LNCAP (cell line): ENCODE data around the gene WNT1.

Experiments
- TF ChIP-seq, protein P1 (sequence below): fragments of 450-650 bp; IDR thresholded peaks from 2 replicates; pipeline ENCODE4 v1.5.1; 2017; ENCODE audit warnings: mild to moderate bottlenecking

Gene WNT1

DNA sequence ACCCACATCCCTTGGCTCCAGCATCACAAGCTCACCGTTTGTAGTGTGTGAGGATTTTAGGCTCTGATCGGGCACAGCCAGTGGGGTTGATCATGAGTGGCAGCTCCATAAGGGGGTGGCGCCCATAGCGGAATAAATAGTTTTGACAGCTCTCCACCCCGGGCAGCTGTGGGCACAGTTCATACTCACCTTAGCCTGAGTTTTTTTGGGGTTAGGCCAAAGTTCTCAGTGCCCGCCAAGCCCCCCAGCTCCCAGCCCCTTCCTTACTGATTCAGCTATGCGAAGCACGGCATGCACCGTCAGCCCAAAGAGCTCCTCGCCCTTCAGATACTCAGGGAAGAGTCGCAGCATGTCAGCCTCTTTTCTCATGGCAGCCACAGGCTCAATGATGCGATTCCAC lies 46.4 kb downstream of the WNT1 start:
- TF ChIP-seq, protein P1, sequence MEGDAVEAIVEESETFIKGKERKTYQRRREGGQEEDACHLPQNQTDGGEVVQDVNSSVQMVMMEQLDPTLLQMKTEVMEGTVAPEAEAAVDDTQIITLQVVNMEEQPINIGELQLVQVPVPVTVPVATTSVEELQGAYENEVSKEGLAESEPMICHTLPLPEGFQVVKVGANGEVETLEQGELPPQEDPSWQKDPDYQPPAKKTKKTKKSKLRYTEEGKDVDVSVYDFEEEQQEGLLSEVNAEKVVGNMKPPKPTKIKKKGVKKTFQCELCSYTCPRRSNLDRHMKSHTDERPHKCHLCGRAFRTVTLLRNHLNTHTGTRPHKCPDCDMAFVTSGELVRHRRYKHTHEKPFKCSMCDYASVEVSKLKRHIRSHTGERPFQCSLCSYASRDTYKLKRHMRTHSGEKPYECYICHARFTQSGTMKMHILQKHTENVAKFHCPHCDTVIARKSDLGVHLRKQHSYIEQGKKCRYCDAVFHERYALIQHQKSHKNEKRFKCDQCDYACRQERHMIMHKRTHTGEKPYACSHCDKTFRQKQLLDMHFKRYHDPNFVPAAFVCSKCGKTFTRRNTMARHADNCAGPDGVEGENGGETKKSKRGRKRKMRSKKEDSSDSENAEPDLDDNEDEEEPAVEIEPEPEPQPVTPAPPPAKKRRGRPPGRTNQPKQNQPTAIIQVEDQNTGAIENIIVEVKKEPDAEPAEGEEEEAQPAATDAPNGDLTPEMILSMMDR, result no peak

DNA sequence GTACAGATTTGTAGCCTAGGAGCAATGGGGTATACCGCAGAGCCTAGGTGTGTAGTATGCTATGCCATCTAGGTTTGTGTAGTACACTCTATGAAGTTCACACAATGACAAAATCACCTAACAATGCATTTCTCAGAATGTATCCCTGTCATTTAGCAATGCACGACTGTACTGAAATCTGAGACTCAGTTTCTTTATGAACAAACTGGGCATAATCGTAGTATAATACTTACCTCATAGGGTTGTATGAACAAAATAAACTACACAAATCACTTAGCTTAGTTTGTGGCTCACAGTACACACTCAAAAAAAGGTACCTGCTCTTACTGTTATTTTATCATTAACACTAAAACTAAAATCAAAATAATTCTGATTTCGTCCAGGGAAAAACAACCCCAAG lies 47.3 kb downstream of the WNT1 start:
- TF ChIP-seq, protein P1, result no peak

DNA sequence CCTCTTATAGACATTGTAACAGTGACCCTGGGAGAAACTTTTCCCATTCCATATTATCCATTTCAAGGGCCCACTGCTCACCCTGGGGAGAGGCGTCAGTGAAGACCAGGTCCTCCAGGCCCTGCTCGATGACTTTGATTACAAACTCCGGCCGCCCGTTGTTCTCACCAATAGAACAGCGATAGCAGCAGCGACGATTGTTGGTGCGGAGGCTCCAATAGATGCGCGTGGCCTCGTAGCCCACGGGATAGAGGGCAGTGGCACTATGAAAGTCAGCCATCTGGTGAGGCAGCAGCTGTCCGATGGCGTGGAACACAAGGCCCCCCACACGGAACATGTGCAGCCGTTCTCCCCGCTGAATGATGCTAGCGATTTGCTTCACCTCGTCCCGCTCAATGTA lies 48.0 kb downstream of the WNT1 start:
- TF ChIP-seq, protein P1, result no peak

DNA sequence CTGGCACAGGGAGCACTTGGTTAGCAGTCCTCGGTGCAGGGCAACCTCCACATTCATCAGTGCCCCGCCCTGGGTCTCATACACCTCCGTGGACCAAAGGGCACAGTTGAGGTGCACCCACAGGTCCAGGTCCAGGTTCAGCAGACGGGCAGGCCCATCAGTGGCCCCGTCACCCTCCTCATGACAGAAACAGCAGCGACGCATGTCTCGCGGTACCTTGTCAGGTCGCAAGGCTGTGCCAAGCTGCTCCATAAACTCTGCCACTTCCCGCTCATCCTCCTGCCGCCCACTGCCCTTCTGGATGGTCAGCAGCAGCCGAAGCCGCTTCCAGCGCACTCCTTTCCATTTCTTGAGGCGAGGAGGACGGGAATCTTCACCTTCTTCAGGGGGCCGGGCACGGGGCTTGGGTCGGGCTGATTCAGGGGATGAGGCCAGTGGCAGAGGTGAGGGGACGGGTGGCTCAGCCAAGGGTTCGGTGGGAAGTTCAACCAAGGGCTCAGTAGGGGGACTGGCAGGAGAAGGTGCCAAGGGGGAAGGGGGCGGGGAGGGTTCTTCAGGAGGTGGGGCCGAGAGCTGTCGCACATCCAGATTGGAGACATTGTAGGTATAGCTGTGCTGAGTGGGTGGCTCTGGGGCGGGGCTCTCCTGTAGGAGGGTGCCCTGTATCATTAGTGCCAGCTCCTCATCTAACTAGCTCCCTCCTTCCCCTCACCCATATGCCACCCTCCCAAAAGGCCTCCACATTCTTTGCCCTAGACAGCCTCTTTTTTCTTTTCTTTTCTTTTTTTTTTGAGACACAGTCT lies 48.8 kb downstream of the WNT1 start:
- TF ChIP-seq, protein P1, result no peak

DNA sequence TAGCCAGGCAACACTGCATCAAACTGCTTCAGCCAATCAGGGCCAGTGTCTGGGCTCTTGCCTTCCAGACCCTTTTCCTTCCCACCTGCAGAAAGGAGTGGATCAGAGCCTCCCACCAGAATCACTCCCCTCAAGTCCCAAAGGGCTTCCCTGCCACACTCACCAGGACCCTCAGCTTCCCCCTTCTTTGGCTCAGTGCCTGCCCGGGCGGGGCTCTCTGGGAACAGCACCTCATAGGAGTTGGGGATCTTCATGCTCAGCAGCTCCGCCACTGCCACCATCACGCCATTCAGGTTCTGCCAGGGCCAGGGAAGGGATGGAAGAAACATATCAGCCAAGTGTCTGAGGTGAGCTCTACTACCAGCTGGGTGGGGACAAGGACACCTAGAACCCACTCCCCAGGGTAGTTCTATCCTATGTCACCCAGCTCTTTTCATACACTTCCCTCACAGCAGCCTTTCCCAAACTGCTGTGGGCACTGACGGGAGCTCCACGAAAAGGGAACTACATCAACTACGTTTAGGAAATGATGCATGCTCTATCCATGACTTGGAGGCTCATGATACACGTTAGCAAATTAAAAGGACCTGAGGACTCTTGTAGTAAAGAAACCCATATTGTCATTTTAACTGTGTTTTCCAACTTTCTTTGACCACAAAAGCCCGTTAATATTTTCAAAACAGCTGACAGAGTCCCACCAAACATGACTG lies 49.9 kb downstream of the WNT1 start:
- TF ChIP-seq, protein P1, result no peak

DNA sequence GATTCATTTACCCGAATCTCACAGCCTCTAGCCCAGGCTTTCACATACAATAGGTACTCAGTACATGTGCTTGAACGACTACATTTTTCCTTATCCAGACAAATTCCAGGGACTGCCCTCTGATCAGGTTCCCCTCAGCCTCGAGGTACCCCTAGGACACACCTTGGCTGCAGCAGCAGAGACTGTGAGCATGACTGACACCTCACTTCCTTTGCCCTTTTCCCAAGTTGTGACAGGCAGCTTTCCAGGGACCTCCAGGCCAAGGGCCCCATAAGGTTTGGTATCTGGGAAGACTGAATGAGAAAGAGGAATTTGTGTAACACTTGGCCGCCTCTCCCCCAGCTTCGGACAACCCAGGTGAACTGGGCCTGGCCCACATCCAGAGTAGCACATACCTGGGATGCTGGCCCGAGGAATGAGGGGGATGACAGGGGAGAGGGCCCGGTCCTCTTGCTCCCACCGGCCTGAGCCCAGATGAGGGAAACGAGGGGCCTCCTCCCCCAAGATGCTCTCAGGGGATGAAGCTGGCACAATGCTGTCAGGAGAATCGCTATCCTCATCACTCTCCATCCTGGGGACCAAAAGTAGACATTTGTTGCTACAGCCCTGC lies 50.6 kb downstream of the WNT1 start:
- TF ChIP-seq, protein P1, result no peak

DNA sequence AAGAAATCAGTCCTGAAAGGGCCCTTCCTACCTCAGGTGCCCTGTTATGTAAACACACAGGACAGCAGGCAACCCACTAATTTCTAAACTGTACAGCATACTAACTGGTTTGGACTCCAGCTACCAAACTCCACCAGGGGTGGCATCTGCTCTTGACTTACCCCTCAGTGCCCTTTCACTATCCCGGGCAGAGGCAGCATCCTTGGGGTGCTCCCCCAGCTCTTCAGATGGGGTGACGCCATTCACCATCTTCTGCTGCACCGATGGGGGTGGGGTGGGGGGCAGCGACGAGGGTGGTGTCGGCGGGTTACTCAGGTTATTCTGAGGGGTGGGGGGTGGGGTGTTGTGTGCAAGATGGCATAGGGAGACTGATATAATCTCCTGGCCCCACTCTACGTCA lies 52.0 kb downstream of the WNT1 start:
- TF ChIP-seq, protein P1, result no peak
